ENCODE measurements around the gene MRPS18A. TPM values are rescaled to one million over a fixed set of nuclear protein-coding genes. Genes with fewer than 3 reads are reported as not detected.

Gene MRPS18A
- total and polyA plus RNA-seq, 2 of the 13 experiments (the other 11 are each of a cell fraction or from before 2014, with no cell fraction given) = 87.8 to 89.1 TPM

DNA sequence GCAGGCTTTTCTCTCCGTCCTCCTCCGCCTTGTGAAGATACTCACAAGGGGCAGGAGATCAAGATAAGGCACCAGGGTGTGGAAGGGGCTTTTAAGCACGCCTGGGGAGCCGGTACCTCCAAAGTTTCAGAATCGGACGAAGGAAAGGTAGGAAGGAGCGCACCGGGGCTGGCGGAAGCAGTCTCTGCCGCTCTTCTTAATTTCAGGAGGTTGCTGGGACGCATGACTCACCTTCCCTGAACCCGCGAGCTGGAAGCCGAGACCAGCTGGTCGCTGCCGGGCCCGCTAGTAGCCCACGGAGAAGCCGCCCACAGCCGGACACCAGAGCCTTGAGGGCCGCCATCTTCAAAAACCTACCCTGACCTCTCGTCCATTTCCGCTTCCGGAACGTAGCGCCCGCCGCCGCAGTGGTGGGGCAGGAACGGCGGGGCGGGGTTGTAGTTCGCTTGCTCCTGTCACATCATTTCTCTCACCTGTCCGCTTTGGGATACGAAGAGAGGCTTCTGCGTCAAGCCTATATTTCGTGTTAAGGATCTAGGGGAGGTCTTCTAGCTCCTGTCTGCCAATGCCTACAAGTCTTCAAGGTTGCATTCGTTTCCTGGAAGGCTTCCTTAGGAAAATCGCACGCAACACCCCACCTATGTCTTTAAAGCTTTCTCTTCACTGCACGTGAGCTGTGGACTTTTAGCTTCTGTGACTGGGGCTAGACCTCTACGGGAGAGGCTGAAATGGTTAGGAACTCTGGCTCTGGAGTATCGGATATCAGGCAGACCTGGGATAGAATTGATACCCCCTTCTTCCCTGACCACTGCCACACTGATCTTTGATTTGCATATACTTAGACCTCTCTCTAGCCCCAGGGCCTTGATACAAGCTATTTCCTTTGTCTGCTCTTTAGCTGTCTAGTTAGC lies at the start of gene MRPS18A (continued):
- TF ChIP-seq, protein P1, sequence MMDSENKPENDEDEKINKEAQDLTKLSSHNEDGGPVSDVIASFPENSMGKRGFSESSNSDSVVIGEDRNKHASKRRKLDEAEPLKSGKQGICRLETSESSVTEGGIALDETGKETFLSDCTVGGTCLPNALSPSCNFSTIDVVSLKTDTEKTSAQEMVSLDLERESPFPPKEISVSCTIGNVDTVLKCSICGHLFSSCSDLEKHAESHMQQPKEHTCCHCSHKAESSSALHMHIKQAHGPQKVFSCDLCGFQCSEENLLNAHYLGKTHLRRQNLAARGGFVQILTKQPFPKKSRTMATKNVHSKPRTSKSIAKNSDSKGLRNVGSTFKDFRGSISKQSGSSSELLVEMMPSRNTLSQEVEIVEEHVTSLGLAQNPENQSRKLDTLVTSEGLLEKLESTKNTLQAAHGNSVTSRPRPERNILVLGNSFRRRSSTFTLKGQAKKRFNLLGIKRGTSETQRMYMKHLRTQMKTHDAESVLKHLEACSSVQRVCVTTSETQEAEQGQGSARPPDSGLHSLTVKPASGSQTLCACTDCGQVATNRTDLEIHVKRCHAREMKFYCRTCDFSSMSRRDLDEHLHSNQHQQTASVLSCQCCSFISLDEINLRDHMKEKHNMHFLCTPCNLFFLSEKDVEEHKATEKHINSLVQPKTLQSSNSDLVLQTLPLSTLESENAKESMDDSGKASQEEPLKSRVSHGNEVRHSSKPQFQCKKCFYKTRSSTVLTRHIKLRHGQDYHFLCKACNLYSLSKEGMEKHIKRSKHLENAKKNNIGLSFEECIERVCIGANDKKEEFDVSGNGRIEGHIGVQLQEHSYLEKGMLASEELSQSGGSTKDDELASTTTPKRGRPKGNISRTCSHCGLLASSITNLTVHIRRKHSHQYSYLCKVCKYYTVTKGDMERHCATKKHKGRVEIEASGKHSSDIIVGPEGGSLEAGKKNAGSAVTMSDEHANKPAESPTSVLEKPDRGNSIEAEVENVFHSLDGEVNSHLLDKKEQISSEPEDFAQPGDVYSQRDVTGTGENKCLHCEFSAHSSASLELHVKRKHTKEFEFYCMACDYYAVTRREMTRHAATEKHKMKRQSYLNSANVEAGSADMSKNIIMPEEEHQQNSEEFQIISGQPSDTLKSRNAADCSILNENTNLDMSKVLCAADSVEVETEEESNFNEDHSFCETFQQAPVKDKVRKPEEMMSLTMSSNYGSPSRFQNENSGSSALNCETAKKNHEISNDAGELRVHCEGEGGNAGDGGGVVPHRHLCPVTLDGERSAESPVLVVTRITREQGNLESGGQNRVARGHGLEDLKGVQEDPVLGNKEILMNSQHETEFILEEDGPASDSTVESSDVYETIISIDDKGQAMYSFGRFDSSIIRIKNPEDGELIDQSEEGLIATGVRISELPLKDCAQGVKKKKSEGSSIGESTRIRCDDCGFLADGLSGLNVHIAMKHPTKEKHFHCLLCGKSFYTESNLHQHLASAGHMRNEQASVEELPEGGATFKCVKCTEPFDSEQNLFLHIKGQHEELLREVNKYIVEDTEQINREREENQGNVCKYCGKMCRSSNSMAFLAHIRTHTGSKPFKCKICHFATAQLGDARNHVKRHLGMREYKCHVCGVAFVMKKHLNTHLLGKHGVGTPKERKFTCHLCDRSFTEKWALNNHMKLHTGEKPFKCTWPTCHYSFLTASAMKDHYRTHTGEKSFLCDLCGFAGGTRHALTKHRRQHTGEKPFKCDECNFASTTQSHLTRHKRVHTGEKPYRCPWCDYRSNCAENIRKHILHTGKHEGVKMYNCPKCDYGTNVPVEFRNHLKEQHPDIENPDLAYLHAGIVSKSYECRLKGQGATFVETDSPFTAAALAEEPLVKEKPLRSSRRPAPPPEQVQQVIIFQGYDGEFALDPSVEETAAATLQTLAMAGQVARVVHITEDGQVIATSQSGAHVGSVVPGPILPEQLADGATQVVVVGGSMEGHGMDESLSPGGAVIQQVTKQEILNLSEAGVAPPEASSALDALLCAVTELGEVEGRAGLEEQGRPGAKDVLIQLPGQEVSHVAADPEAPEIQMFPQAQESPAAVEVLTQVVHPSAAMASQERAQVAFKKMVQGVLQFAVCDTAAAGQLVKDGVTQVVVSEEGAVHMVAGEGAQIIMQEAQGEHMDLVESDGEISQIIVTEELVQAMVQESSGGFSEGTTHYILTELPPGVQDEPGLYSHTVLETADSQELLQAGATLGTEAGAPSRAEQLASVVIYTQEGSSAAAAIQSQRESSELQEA (CRISPR knock-in tag; IDR thresholded peaks at IDR 0.05; ENCODE audit: not compliant biosample characterization) = peak; percentile 73
- TF ChIP-seq BHLHE40 (IDR thresholded peaks at IDR 0.05; ENCODE audit: low read length) = peak; percentile 36; the same call in 1 of the 2 replicates
- TF ChIP-seq RBM39 (IDR thresholded peaks at IDR 0.05; ENCODE audit: low read depth, low read length, poor library complexity, severe bottlenecking) = no peak
- no peak for TF ChIP-seq MBD4 (IDR thresholded peaks at IDR 0.05; ENCODE audit: borderline replicate concordance, low read length)
- TF ChIP-seq IRX3 (CRISPR knock-in tag; IDR thresholded peaks at IDR 0.05; ENCODE audit: borderline replicate concordance, low read depth) = no peak
- TF ChIP-seq GTF3A (CRISPR knock-in tag; conservative IDR thresholded peaks at IDR 0.05) = no peak
- TF ChIP-seq KLF9 (CRISPR knock-in tag; IDR thresholded peaks at IDR 0.05; ENCODE audit: low read depth) = no peak; the same call in 1 of the 2 replicates
- TF ChIP-seq TBX2 (CRISPR knock-in tag; IDR thresholded peaks at IDR 0.05; ENCODE audit: borderline replicate concordance) = peak; percentile 57; the same call in 1 of the 2 replicates
- TF ChIP-seq MATR3 (CRISPR knock-in tag; IDR thresholded peaks at IDR 0.05) = no peak
- TF ChIP-seq, protein P2, sequence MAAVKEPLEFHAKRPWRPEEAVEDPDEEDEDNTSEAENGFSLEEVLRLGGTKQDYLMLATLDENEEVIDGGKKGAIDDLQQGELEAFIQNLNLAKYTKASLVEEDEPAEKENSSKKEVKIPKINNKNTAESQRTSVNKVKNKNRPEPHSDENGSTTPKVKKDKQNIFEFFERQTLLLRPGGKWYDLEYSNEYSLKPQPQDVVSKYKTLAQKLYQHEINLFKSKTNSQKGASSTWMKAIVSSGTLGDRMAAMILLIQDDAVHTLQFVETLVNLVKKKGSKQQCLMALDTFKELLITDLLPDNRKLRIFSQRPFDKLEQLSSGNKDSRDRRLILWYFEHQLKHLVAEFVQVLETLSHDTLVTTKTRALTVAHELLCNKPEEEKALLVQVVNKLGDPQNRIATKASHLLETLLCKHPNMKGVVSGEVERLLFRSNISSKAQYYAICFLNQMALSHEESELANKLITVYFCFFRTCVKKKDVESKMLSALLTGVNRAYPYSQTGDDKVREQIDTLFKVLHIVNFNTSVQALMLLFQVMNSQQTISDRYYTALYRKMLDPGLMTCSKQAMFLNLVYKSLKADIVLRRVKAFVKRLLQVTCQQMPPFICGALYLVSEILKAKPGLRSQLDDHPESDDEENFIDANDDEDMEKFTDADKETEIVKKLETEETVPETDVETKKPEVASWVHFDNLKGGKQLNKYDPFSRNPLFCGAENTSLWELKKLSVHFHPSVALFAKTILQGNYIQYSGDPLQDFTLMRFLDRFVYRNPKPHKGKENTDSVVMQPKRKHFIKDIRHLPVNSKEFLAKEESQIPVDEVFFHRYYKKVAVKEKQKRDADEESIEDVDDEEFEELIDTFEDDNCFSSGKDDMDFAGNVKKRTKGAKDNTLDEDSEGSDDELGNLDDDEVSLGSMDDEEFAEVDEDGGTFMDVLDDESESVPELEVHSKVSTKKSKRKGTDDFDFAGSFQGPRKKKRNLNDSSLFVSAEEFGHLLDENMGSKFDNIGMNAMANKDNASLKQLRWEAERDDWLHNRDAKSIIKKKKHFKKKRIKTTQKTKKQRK (IDR thresholded peaks at IDR 0.05; ENCODE audit: low read length) = no peak
- TF ChIP-seq, protein P3, sequence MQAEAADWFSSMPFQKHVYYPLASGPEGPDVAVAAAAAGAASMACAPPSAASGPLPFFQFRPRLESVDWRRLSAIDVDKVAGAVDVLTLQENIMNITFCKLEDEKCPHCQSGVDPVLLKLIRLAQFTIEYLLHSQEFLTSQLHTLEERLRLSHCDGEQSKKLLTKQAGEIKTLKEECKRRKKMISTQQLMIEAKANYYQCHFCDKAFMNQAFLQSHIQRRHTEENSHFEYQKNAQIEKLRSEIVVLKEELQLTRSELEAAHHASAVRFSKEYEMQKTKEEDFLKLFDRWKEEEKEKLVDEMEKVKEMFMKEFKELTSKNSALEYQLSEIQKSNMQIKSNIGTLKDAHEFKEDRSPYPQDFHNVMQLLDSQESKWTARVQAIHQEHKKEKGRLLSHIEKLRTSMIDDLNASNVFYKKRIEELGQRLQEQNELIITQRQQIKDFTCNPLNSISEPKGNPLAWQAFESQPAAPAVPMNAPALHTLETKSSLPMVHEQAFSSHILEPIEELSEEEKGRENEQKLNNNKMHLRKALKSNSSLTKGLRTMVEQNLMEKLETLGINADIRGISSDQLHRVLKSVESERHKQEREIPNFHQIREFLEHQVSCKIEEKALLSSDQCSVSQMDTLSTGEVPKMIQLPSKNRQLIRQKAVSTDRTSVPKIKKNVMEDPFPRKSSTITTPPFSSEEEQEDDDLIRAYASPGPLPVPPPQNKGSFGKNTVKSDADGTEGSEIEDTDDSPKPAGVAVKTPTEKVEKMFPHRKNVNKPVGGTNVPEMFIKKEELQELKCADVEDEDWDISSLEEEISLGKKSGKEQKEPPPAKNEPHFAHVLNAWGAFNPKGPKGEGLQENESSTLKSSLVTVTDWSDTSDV (CRISPR knock-in tag; IDR thresholded peaks at IDR 0.05) = no peak
- no peak for TF ChIP-seq NONO (IDR thresholded peaks at IDR 0.05)
- 0 out of 2 replicates have a peak, but pooled peaks have one; percentile 36 for TF ChIP-seq NONO (CRISPR knock-in tag; conservative IDR thresholded peaks at IDR 0.05)

Measured in HepG2 (cell line).